ENCODE results near the gene CCDC87.
A peak's percentile ranks its signal among the peaks of the same experiment; 100 is the strongest.
"Not testable (repeated sequence)": the region's sequence is repeated elsewhere in the genome, so short reads cannot be mapped to it uniquely, and the experiment has no call there.

Gene CCDC87

DNA sequence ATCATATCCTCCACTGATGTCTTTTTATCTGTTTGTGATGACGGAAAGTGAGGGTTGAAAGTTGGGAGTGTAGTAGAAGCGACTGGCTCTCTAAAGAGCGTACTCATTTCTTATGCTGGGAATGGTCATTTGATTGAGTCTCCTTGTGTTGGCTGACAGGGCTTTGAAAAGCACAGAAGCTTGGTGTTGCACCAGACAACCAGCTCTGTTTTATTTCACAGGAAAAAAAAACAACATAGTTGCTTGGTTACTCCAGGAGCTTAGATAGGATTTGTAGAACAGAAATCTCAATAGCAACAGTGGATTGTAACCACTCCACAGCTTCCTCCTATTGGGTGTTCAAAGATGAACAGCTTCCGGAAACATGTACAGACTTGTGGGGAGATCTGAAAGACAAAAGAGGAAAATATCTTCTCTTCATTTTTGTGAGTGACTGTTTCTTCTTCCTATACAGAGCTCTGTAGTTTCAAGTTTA lies 26.3 kb upstream of the CCDC87 start:
- Histone ChIP-seq H3K4me1 (peaks cover 56 to 77% (median 69%) of the 10 kb centered on the region in 10 experiments), H3K36me3 (peaks cover 24 to 69% (median 63%) of the 10 kb centered on the region in 11 experiments), H3K4me3 (peak overlapping the region; percentile 69 to 99 (median 90)), H3K9ac (peak overlapping the region; percentile 92 to 98 (median 96)), H3K27ac (peak overlapping the region; percentile 26 to 98 (median 87); a peak in 15 of 22 replicates), H3K9me3 (replicated peaks in 1 of 11) (no peaks in the 10 kb centered on the region), H3K4me2 (peak overlapping the region; percentile 90 to 100 (median 98)), H4K20me1 (peaks cover 70 to 77% (median 76%) of the 10 kb centered on the region in 11 experiments), H3K27me3 (no peaks in the 10 kb centered on the region)
- TF ChIP-seq Cebpa-rat (IDR thresholded peaks at IDR 0.05): no peak

GRCh38 chr11:66617155-66617834 lies 24.4 kb upstream of the CCDC87 start:
- Histone ChIP-seq H3K9me3 (replicated peaks in 1 of 11) (no peaks in the 10 kb centered on the region), H3K4me2 (peak overlapping the region; percentile 90 to 100 (median 98)), H3K4me1 (peaks cover 47 to 63% (median 54%) of the 10 kb centered on the region in 10 experiments), H3K4me3 (peak overlapping the region; percentile 69 to 99 (median 90)), H3K9ac (peak overlapping the region; percentile 92 to 98 (median 96)), H3K36me3 (peaks cover 7 to 51% (median 45%) of the 10 kb centered on the region in 11 experiments; a peak in 20 of 22 replicates), H4K20me1 (peaks cover 52 to 58% (median 58%) of the 10 kb centered on the region in 11 experiments), H3K27me3 (no peaks in the 10 kb centered on the region), H3K27ac (peak overlapping the region; percentile 87 to 98 (median 94))
- no peak for TF ChIP-seq Cebpa-rat (IDR thresholded peaks at IDR 0.05)

- peaks cover 0 to 44% (median 38%) of the 10 kb centered on the region in 11 experiments; a peak in 20 of 22 replicates for H3K36me3 ChIP-seq
- H4K20me1 ChIP-seq: peaks cover 45 to 51% (median 50%) of the 10 kb centered on the region in 11 experiments
- H3K4me2 ChIP-seq: peak within 1 kb of the TSS; percentile 90 to 100 (median 98)
- H3K4me3 ChIP-seq: peak within 1 kb of the TSS; percentile 69 to 99 (median 90)
- peak within 1 kb of the TSS; percentile 87 to 98 (median 94) for H3K27ac ChIP-seq
- no peak for TF ChIP-seq Cebpa-rat (IDR thresholded peaks at IDR 0.05)
- peak within 1 kb of the TSS; percentile 92 to 98 (median 96) for H3K9ac ChIP-seq
- H3K4me1 ChIP-seq: peaks cover 39 to 63% (median 50%) of the 10 kb centered on the region in 10 experiments
- H3K9me3 ChIP-seq (replicated peaks in 1 of 11): no peaks in the 10 kb centered on the region
- no peaks in the 10 kb centered on the region for H3K27me3 ChIP-seq
Observed at GRCh38 chr11:66616379-66617154, 23.7 kb upstream of the CCDC87 start, which contains the start of gene RBM14. Gene RBM14 (plus strand): TSS chr11:66616630. CDS start chr11:66616721, 91 bp downstream.

DNA sequence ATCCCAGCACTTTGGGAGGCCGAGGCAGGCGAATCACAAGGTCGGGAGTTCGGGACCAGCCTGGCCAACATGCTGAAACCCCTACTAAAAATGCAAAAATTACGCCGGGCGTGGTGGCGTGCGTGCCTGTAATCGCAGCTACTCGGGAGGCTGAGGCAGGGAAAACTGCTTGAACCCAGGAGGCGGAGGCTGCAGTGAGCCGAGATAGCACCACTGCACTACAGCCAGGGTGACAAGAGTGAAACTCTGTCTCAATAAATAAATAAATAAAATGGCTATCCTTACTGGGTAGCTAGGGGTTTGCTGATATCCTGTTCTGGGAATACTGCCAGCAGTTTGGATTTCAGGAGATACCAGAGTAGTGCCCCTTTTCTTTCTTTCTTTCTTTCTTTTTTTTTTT lies 21.2 kb upstream of the CCDC87 start:
- peaks cover 23 to 63% (median 51%) of the 10 kb centered on the region in 10 experiments for H3K4me1 ChIP-seq
- no peak for TF ChIP-seq Cebpa-rat (IDR thresholded peaks at IDR 0.05)
- H3K9ac ChIP-seq: no peak overlapping the region; a peak in 1 of 22 replicates
- no peak overlapping the region for H3K27ac ChIP-seq
- no peak overlapping the region for H3K4me2 ChIP-seq
- H3K27me3 ChIP-seq: no peaks in the 10 kb centered on the region
- H4K20me1 ChIP-seq: peaks cover 20 to 26% (median 25%) of the 10 kb centered on the region in 11 experiments
- H3K9me3 ChIP-seq (replicated peaks in 1 of 11): no peaks in the 10 kb centered on the region
- no peak overlapping the region for H3K4me3 ChIP-seq
- H3K36me3 ChIP-seq: peaks cover 0 to 23% (median 18%) of the 10 kb centered on the region in 11 experiments; a peak in 17 of 22 replicates

DNA sequence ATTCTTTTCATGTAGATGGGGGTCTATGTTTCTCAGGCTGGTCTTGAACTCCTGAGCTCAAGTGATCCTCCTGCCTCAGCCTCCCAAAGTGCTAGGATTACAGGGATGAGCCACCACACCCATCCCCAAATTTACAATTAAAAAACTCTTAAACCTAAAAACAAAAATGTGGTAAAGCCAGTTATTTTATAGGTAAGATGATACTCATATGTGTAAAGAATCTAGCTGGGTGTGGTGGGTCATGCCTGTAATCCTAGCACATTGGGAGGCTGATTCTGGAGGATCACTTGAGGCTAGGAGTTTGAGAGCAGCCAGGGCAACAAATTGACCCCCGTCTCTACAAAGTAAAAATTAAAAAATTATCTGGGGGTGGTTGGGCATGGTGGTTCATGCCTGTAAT lies 19.6 kb upstream of the CCDC87 start:
- Histone ChIP-seq H3K4me3 (no peak overlapping the region), H3K27me3 (no peaks in the 10 kb centered on the region), H3K4me2 (no peak overlapping the region; a peak in 1 of 22 replicates), H3K27ac (0 out of 22 replicates have a peak overlapping the region, but pooled peaks of 1 of the 11 experiments have one; percentile 54), H3K36me3 (peaks cover under 1 to 11% (median 5%) of the 10 kb centered on the region in 11 experiments; a peak in 14 of 22 replicates), H3K4me1 (peaks cover 28 to 65% (median 54%) of the 10 kb centered on the region in 10 experiments), H4K20me1 (peaks cover 4 to 10% (median 9%) of the 10 kb centered on the region in 11 experiments; a peak in 21 of 22 replicates), H3K9ac (no peak overlapping the region; a peak in 1 of 22 replicates), H3K9me3 (replicated peaks in 1 of 11) (peaks cover 0 to 5% (median 0%) of the 10 kb centered on the region in 11 experiments; a peak in 2 of 22 replicates)
- no peak for TF ChIP-seq Cebpa-rat (IDR thresholded peaks at IDR 0.05)

DNA sequence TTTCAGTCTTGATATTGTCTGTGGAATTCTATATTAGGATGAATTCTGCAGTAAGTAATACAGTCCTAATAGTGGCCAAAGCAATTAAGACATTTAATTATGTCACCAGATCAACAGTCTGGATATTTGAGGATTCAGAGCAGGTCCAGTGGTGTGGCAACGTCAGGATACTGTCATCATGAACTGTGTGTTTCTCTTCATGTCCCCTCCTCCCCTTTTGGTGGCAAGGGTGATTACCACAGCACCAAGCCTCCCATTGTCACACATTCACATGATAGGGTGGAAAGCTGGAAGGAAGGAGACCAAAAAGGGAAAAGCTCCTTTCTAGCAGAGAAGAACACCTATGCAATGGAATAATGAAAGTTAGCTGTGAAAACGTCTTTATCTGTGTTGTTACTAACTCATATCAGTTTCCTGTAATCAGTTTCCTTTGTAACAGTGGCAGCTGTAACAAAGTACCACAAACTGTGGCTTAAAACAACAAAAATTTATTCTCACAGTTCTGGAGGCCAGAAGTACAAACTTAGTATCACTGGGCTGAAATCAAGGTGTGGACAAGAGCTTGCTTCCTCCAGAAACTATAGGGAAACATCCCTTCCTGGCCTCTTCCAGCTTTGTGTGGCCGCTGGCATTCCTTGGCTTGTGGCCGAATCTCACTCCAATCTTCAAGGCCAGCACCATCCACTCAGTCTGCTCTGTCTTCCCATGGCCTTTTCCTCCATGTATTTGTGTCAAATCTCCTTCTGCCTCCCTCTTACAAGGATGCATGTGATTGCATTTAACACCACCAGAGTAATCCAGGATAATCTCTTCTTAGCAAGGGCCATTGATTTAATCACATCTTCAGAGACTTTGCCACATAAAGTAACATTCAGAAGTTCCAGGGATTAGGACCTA lies 17.1 kb upstream of the CCDC87 start:
- H3K27me3 ChIP-seq: no peaks in the 10 kb centered on the region
- peaks cover 0 to 5% (median 0%) of the 10 kb centered on the region in 11 experiments; a peak in 2 of 22 replicates for H3K9me3 ChIP-seq (replicated peaks in 1 of 11)
- H3K4me3 ChIP-seq: no peak overlapping the region
- H3K9ac ChIP-seq: peak overlapping the region in 1 of 11 experiments; percentile 39; a peak in 1 of 22 replicates
- H3K36me3 ChIP-seq: peaks cover 22 to 33% (median 27%) of the 10 kb centered on the region in 11 experiments
- peak overlapping the region in 8 of 11 experiments; percentile 0 to 66 (median 32); a peak in 12 of 22 replicates for H3K27ac ChIP-seq
- no peak for TF ChIP-seq Cebpa-rat (IDR thresholded peaks at IDR 0.05)
- H3K4me1 ChIP-seq: peaks cover 26 to 61% (median 53%) of the 10 kb centered on the region in 10 experiments
- H3K4me2 ChIP-seq: peak overlapping the region in 9 of 11 experiments; percentile 11 to 66 (median 43); a peak in 18 of 22 replicates
- peaks cover 0 to 10% (median 0%) of the 10 kb centered on the region in 11 experiments; a peak in 5 of 22 replicates for H4K20me1 ChIP-seq

DNA sequence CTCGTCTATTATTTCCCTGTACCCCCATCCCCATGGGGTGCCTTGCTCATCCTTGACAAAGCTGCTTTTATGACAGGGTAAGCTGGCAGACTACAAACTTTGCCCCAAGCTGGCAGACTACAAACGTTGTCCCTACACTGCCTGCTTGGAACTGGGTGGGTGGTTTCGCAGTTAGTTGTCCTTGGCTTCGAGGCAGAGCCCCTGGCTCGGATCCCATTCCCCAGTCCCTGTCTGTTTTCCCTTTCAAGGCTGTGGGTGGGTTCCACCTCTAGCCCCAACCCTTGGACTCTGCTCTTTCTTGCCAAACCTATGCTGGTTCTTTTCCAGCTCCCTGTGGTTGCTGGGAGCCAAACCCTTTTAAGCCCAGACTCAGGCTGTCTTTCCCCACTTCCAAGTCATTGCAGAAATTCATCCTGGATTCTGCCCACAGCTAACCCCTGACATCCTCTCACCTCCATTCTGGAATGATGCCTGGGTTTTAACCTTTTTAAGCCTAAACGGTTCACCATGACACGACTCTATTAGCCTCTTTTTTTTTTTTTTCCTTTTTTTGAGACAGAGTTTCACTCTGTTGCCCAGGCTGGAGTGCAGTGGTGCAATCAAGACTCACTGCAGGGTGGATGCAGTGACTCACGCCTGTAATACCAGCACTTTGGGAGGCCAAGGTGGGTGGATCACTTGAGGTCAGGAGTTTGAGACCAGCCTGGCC lies 14.4 kb upstream of the CCDC87 start:
- peaks cover 44 to 53% (median 49%) of the 10 kb centered on the region in 11 experiments for H3K36me3 ChIP-seq
- peaks cover 0 to 17% (median 0%) of the 10 kb centered on the region in 11 experiments; a peak in 9 of 22 replicates for H4K20me1 ChIP-seq
- TF ChIP-seq Cebpa-rat (IDR thresholded peaks at IDR 0.05): no peak
- H3K9ac ChIP-seq: peak overlapping the region in 5 of 11 experiments; percentile 6 to 30 (median 16); a peak in 5 of 22 replicates
- H3K4me2 ChIP-seq: peak overlapping the region in 10 of 11 experiments; percentile 8 to 66 (median 30); a peak in 14 of 22 replicates
- peak overlapping the region in 9 of 11 experiments; percentile 30 to 71 (median 59); a peak in 19 of 22 replicates for H3K27ac ChIP-seq
- H3K9me3 ChIP-seq (replicated peaks in 1 of 11): peaks cover 0 to 5% (median 0%) of the 10 kb centered on the region in 11 experiments; a peak in 2 of 22 replicates
- no peaks in the 10 kb centered on the region for H3K27me3 ChIP-seq
- peaks cover 26 to 72% (median 59%) of the 10 kb centered on the region in 10 experiments for H3K4me1 ChIP-seq
- no peak overlapping the region for H3K4me3 ChIP-seq

GRCh38 chr11:66606608-66607007 lies 13.7 kb upstream of the CCDC87 start:
- Histone ChIP-seq H3K36me3 (peaks cover 51 to 60% (median 55%) of the 10 kb centered on the region in 11 experiments), H3K9ac (peak overlapping the region in 3 of 11 experiments; percentile 16 to 30 (median 23); a peak in 2 of 22 replicates), H3K27ac (peak overlapping the region in 7 of 11 experiments; percentile 30 to 71 (median 60); a peak in 9 of 22 replicates), H4K20me1 (peaks cover 0 to 19% (median 0%) of the 10 kb centered on the region in 11 experiments; a peak in 9 of 22 replicates), H3K4me1 (peaks cover 29 to 74% (median 59%) of the 10 kb centered on the region in 10 experiments), H3K4me2 (peak overlapping the region in 2 of 11 experiments; percentile 29 to 49; a peak in 2 of 22 replicates)
- H3K9me3 ChIP-seq (replicated peaks in 1 of 11); H3K27me3 ChIP-seq; H3K4me3 ChIP-seq: not testable (repeated sequence)
